Measurements from ENCODE around the gene KCNMA1. TPM values are rescaled to one million over a fixed set of nuclear protein-coding genes. Genes with fewer than 3 reads are reported as not detected.

Gene KCNMA1
- polyA plus RNA-seq, 1 of the 3 experiments (the other 2 are of a cell fraction), result 107 TPM

- no peaks in the 10 kb centered on the region for H3K9me2 ChIP-seq
- TF ChIP-seq MEF2A (IDR thresholded peaks at IDR 0.05; ENCODE audit: borderline replicate concordance, low read depth) (no peak), EZH2phosphoT487 (IDR thresholded peaks at IDR 0.05; ENCODE audit: borderline replicate concordance, low read depth) (no peak), MAX (IDR thresholded peaks at IDR 0.05; ENCODE audit: low read depth) (no peak), FOSL2 (IDR thresholded peaks at IDR 0.05; ENCODE audit: borderline replicate concordance, low read depth) (no peak), JUND (IDR thresholded peaks at IDR 0.05) (no peak), TAF1 (IDR thresholded peaks at IDR 0.05; ENCODE audit: borderline replicate concordance, low read depth, low read length) (no peak), EP300 (IDR thresholded peaks at IDR 0.05; ENCODE audit: borderline replicate concordance in 1 of 2, low read depth in 1 of 2, low read length in 1 of 2) (no peak), ZBTB33 (IDR thresholded peaks at IDR 0.05; ENCODE audit: borderline replicate concordance, low read depth) (no peak), TCF12 (IDR thresholded peaks at IDR 0.05) (no peak), SMC3 (IDR thresholded peaks at IDR 0.05; ENCODE audit: low read depth, low read length) (no peak), TEAD4 (IDR thresholded peaks at IDR 0.05; ENCODE audit: borderline replicate concordance, insufficient read depth) (no peak), GABPA (IDR thresholded peaks at IDR 0.05; ENCODE audit: low read depth) (no peak), USF2 (IDR thresholded peaks at IDR 0.05; ENCODE audit: borderline replicate concordance, low read depth, low read length) (no peak), NRF1 (IDR thresholded peaks at IDR 0.05; ENCODE audit: low read depth, low read length) (no peak), FOXM1 (IDR thresholded peaks at IDR 0.05; ENCODE audit: low read depth) (no peak), POLR2AphosphoS5 (IDR thresholded peaks at IDR 0.05; ENCODE audit: low read depth, low read length) (no peak)
- TF ChIP-seq, protein P1, sequence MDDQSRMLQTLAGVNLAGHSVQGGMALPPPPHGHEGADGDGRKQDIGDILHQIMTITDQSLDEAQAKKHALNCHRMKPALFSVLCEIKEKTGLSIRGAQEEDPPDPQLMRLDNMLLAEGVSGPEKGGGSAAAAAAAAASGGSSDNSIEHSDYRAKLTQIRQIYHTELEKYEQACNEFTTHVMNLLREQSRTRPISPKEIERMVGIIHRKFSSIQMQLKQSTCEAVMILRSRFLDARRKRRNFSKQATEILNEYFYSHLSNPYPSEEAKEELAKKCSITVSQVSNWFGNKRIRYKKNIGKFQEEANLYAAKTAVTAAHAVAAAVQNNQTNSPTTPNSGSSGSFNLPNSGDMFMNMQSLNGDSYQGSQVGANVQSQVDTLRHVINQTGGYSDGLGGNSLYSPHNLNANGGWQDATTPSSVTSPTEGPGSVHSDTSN (IDR thresholded peaks at IDR 0.05), result no peak
- TF ChIP-seq, protein P2, sequence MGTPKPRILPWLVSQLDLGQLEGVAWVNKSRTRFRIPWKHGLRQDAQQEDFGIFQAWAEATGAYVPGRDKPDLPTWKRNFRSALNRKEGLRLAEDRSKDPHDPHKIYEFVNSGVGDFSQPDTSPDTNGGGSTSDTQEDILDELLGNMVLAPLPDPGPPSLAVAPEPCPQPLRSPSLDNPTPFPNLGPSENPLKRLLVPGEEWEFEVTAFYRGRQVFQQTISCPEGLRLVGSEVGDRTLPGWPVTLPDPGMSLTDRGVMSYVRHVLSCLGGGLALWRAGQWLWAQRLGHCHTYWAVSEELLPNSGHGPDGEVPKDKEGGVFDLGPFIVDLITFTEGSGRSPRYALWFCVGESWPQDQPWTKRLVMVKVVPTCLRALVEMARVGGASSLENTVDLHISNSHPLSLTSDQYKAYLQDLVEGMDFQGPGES (IDR thresholded peaks at IDR 0.05; ENCODE audit: low read depth, low read length), result no peak
- TF ChIP-seq, protein P3, sequence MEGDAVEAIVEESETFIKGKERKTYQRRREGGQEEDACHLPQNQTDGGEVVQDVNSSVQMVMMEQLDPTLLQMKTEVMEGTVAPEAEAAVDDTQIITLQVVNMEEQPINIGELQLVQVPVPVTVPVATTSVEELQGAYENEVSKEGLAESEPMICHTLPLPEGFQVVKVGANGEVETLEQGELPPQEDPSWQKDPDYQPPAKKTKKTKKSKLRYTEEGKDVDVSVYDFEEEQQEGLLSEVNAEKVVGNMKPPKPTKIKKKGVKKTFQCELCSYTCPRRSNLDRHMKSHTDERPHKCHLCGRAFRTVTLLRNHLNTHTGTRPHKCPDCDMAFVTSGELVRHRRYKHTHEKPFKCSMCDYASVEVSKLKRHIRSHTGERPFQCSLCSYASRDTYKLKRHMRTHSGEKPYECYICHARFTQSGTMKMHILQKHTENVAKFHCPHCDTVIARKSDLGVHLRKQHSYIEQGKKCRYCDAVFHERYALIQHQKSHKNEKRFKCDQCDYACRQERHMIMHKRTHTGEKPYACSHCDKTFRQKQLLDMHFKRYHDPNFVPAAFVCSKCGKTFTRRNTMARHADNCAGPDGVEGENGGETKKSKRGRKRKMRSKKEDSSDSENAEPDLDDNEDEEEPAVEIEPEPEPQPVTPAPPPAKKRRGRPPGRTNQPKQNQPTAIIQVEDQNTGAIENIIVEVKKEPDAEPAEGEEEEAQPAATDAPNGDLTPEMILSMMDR (IDR thresholded peaks at IDR 0.05), result no peak
- H3K4me1 ChIP-seq (ENCODE audit: control insufficient read depth in 1 of 2, insufficient read depth in 2 of 2, low read depth in 1 of 2, low read length in 1 of 2), result peaks cover 0 to 7% of the 10 kb centered on the region in 2 experiments; a peak in 2 of 4 replicates
- H2AFZ ChIP-seq (ENCODE audit: low read depth), result no peak overlapping the region
- no peaks in the 10 kb centered on the region for H3K79me2 ChIP-seq (ENCODE audit: insufficient read depth)
- H3K36me3 ChIP-seq (replicated peaks in 1 of 2; ENCODE audit: control insufficient read depth in 1 of 2, insufficient read depth in 2 of 2, low read length in 1 of 2), result no peaks in the 10 kb centered on the region
- H3K4me3 ChIP-seq (ENCODE audit: low read depth in 2 of 2, low read length in 1 of 2), result no peak overlapping the region
- DNase-seq, result no peak
- POLR2A ChIA-PET, result no interaction called here
- H3K9ac ChIP-seq, result no peak overlapping the region
- H3F3A ChIP-seq (replicated peaks; ENCODE audit: insufficient read depth), result no peaks in the 10 kb centered on the region
- CTCF ChIA-PET, result no interaction called here
- no peaks in the 10 kb centered on the region for H3K27me3 ChIP-seq (ENCODE audit: insufficient read depth)
- H3K4me2 ChIP-seq, result no peak overlapping the region
- no peaks in the 10 kb centered on the region for H3K9me3 ChIP-seq
- no peaks in the 10 kb centered on the region for H4K20me1 ChIP-seq (ENCODE audit: insufficient read depth)
- WGBS (ENCODE audit: low lambda C conversion rate), result 67% methylated on average over 1 of the region's 1 CpG
- no peak overlapping the region for H3K27ac ChIP-seq (ENCODE audit: low read depth in 2 of 2, low read length in 1 of 2)
Observed at GRCh38 chr10:76874176-76874575, 763.4 kb downstream of the KCNMA1 start.

Data from SK-N-SH (cell line).